A204.1 (cell line): Measurements from ENCODE around the gene APOL2.
"Not testable (repeated sequence)": the region's sequence is repeated elsewhere in the genome, so short reads cannot be mapped to it uniquely, and the experiment has no call there.

ENCODE experiments used
- FAIRE-seq: peaks from 2 replicates; lab custom pipeline; 2012; peaks lifted over from hg19 to GRCh38; lab: Jason Lieb, UNC

The APOL2 gene

GRCh38 chr22:36238373-36239149 lies 766 bp downstream of the APOL2 start:
- FAIRE-seq: no peak

DNA sequence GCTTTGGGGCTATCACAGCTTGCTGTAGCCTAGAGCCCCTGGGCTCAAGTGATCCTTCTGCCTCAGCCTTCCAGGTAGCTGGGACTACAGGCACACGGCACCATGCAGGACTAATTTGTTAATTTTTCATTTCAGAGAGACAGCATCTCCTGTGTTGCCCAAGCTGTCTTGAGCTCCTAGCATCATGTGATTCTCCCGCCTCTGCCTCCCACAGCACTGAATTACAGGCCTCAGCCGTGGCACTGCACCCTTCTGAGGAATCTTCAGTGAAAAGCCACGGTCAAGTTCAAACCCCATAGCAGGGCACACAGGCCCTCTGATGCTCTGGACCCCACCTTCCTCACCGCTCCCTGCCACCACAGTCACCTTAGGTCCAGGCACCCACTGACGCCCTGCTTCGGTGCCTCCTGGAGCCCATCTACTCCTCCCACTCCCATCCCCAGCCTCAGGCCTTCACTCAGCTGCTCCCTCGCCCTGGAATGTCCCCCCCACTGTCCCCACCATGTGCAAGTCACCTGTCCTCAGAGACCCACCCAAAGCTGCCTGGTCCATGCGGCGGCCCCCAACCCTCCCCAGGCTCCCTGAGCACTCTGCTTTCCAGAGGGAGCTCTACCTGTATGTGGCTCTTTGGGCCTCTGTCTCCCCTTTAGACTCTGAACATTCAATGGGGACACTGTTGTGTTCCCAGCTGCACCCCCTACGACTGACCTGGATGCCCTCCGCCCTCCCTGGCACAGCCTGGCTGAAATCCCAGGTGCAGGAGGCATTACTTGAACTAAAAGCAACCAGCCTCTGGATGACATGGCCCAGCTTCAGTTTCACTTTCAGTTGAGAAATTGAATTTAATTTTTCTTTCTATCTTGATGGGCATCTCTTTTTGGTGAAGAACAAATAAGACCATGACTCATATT lies 1.6 kb downstream of the APOL2 start:
- FAIRE-seq: no peak

GRCh38 chr22:36236388-36237319 lies 2.7 kb downstream of the APOL2 start:
- no peak for FAIRE-seq

DNA sequence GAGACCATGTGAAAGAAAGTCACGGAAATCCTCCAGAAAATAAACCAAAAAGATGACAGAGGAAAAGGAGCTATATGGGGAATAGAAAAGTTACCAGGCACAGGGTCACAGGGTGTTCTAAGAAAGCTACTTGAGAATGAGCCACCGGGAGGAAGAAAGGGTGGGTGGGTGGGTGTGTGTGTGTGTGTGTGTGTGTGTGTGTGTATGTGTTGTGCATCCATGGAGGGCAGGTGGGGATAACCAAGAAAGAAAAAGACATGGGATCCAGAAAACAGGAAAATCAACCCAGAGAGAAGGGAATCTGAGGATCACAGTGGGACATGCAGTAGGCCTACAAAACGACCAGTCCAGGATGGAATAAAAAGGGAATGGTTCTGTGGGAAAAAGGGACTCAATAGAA lies 3.7 kb downstream of the APOL2 start:
- no peak for FAIRE-seq

DNA sequence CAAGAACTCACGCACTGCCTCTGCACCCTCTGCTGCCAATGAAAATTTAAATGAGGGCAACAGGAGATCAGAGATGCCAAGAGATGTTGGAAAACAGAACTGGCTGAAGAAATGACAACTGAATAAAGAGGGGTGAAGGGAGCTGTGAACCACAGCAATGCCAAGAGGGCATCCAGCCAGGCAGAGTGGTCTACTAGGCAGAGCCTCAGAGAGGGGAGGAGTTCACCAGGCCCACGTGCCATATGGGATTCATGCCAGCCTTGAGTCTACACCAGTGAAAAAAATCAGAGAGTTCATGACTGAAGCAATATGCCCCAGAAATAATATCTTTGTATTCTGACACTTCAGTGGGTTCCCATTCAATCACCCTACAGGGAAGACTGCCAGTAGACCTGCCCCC lies 4.4 kb downstream of the APOL2 start:
- FAIRE-seq: no peak

DNA sequence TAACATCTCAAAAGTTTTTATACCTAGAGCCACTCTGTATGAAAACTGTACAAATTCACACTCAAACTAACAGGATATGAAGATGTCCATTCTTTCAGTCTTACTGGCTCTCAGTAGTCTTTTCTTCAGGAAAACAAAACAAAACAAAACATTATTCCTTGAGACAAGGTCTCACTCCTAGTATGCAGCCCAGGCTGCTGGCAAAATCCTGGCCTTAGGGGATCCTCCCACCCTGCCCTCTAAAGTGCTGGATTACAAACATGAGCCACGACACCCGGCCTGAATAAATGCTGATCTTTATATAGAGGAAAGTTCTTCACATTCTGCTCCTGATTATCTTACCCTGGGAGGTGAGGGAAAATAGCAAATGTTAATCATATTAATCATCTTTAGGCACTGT lies 5.1 kb downstream of the APOL2 start:
- no peak for FAIRE-seq

DNA sequence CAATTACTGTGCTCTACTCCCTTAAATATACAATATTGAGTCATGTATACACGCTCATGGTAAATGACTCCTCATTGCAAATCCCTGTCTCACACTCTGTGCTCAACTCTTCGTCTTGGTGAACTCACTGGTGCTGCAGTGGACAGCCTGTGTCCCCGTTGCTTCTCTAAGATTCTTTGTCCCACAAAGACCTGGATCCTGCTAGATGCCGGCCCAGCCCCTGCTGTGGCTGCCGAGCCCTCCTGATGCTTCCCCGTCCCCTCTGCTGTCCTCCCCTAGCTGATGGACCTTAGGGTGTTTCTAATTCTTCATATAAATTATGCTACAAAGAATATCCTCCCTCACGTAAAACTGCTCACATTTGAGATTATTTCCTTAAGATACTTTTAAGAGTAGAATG lies 5.5 kb downstream of the APOL2 start:
- no peak for FAIRE-seq

- FAIRE-seq: no peak
Observed at GRCh38 chr22:36232715-36233401, 6.5 kb downstream of the APOL2 start.

- not testable (repeated sequence) for FAIRE-seq
Observed at GRCh38 chr22:36231051-36231450, 8.3 kb downstream of the APOL2 start.

DNA sequence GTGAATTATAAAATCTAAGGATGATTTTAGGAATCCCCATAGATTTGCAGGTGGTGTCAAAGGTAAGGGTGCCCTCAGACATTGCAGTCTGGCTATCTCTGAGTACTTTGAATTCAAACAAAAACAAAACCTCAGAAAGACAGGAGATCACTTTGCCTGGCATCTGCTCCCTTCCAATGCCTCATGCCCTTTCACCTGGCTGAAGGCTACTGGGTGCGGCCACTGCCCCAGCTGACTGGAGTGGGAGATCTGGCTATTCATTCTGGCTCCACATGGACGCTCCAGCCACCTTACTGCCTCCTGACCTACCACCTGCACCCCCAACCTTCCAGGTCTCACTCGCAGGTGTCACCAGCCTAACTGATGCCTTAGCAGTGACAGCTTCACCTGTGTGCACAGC lies 9.7 kb downstream of the APOL2 start:
- FAIRE-seq: not testable (repeated sequence)

- no peak for FAIRE-seq
Observed at GRCh38 chr22:36228944-36229343, 10.4 kb downstream of the APOL2 start.

DNA sequence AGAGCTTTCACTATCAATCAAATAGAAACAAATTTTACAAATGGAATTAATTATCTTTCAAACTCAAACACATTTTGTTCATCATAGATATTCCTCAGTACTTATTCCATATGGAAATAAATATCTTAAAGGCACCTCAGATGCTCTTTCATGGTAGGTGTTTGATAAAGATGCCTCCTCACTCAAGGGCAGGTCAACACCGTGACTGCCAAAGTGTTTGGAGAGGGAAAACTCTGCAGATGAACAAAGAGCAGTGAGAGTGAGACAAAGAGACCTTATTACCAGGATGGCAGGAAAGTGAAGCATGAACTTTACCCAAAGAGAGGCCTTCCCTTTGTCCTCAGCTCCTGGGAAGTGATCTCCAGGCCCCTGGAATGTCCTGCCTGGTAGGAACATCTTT lies 11.0 kb downstream of the APOL2 start:
- FAIRE-seq: not testable (repeated sequence)

GRCh38 chr22:36227806-36228205 lies 11.5 kb downstream of the APOL2 start:
- FAIRE-seq: no peak

GRCh38 chr22:36227396-36227795 lies 11.9 kb downstream of the APOL2 start:
- FAIRE-seq: no peak

DNA sequence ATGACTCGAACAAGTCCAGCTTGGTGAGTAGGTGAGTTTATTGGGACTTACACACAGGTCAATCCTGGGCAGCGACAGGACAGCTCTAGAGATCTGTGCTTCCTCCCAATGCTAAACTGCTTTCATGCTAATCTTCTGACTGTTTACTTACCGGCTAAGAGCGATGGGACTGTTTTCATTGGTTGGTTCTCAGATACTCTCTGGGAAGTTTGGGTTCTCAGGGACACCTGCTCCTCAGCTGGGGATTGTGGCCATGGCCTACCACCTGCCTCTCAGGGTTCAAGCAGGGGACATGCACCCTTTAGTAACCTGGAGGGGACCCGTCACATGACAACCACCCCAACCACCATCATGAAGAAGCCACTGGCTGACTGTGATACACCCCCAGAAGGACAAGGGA lies 13.1 kb downstream of the APOL2 start:
- FAIRE-seq: no peak

- no peak for FAIRE-seq
Observed at GRCh38 chr22:36225333-36225922, 13.9 kb downstream of the APOL2 start.

DNA sequence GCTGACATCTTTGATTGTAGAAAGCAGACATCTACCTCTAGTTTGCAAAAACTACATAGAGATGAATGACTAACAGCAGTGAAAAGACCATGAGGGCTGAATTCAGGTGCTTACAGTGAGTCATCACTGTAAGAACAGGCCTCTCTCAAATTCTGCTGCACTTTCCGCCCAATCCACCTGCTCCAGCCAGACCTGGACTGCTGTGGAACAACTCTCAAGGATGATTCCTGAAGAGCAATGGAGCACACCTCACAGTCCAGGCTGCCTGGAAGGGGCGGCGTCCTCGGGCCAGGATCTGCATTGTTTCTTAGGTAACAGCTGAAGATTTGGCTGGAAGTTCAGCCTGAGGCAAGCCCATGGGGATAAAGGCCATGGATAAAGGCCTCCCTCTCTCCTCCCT lies 15.1 kb downstream of the APOL2 start:
- no peak for FAIRE-seq

GRCh38 chr22:36223504-36223903 lies 15.8 kb downstream of the APOL2 start:
- FAIRE-seq: no peak

- FAIRE-seq: no peak
Observed at GRCh38 chr22:36222887-36223450, 16.4 kb downstream of the APOL2 start.

DNA sequence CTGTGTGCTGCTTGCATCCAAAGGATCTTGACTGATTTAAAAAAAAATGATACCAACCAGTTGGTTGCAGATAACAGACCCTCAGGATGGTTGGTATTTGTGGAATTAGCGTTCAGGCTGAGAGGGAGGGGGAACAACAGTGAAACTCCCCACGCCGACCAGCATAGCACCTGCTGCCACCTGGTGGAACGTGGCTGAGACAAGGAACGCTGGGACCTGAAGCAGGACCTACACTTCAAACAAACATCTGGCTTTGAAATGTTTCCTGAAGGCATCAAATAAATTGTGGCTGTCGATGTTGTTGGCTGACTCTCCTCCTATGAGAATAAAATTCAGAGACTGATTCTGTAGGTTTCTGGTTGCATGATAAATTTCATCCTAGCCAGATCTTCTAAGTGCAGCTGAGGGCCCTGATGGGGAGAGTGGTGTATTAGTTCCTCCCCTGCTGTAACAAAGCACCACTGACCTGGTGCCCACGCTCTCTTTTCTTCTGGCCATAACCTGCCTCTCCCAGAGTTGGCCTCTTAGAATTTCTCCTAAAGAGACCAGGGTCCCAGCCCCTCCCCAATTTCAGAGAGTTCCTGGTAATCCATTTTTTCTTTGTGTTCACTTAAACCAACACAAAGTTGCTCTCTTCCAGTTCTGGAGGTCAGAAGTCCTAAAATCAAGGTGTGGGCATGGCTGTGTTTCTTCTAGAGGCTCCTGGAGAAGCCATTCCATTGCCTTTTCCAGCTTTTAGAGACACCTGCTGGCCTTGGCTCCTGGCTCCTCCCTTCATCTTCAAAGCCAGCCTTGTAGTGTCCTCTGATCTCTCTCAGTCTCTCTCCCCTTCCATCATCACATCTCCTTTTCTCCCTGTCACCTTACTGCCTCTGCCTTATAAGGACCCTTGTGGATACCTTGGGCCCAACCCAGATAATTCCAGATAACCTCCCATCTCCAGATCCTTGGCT lies 17.3 kb downstream of the APOL2 start:
- no peak for FAIRE-seq
